Caco-2 (cell line): ENCODE results near the gene WEE2. TPM values are rescaled to one million over a fixed set of nuclear protein-coding genes. Genes with fewer than 3 reads are reported as not detected.

Source experiments
- BruUV-seq: library from RNA; stranded (reverse); fragments of 400-500 nt; replicated peaks from 2 replicates; lab custom pipeline; 2021; lab: Mats Ljungman, UMichigan
- CTCF ChIA-PET: fragments of 300-600 bp; sonication (Branson Sonifier 250); formaldehyde crosslinking; loops from one replicate; lab custom pipeline; 2022; ENCODE audit warnings: antibody characterized with exemption; lab: Charles Lee
- POLR2A ChIA-PET: fragments of 300-600 bp; sonication (Branson Sonifier 250); formaldehyde crosslinking; loops from one replicate; lab custom pipeline; 2022; ENCODE audit warnings: antibody characterized with exemption; lab: Charles Lee
- DNase-seq, 2 experiments: peaks; one replicate each; pipeline versions ENCODE4 v3.0.0 to v3.0.0-alpha.2; 2020 to 2022
- H3K27me3 ChIP-seq: replicated peaks from 2 replicates; pipeline ENCODE4 v1.6.0; 2011; ENCODE audit warnings: low read length; ENCODE audit not compliant: control insufficient read depth, insufficient read depth
- H3K36me3 ChIP-seq: 2 replicates; pipeline ENCODE4 v1.5.1; 2011; ENCODE audit warnings: low read length; ENCODE audit not compliant: control insufficient read depth, insufficient read depth
- H3K4me1 ChIP-seq: fragments of 250-450 bp; sonication (Bioruptor Pico); 2 replicates; pipeline ENCODE4 v1.5.1; 2020; ENCODE audit warnings: mild to moderate bottlenecking
- H3K4me3 ChIP-seq: 2 replicates; pipeline ENCODE4 v1.5.1; 2011; ENCODE audit warnings: low read depth, mild to moderate bottlenecking, control low read depth, low read length
- H3K9me3 ChIP-seq: fragments of 250-450 bp; sonication (Bioruptor Pico); 2 replicates; pipeline ENCODE4 v1.5.1; 2020; ENCODE audit warnings: mild to moderate bottlenecking, moderate library complexity
- H3K27ac Mint-ChIP-seq: one replicate; pipeline ENCODE4 v1.8.0; 2022; ENCODE audit warnings: mixed read lengths; ENCODE audit not compliant: unreplicated experiment
- H3K27me3 Mint-ChIP-seq: one replicate; pipeline ENCODE4 v1.8.0; 2022; ENCODE audit warnings: mixed read lengths; ENCODE audit not compliant: insufficient read depth, unreplicated experiment
- H3K36me3 Mint-ChIP-seq: one replicate; pipeline ENCODE4 v1.8.0; 2022; ENCODE audit warnings: mild to moderate bottlenecking, mixed read lengths; ENCODE audit not compliant: insufficient read depth, unreplicated experiment
- H3K4me1 Mint-ChIP-seq: one replicate; pipeline ENCODE4 v1.8.0; 2022; ENCODE audit warnings: low read depth, mixed read lengths; ENCODE audit not compliant: unreplicated experiment
- H3K4me3 Mint-ChIP-seq: one replicate; pipeline ENCODE4 v1.8.0; 2022; ENCODE audit warnings: mild to moderate bottlenecking, moderate library complexity, mixed read lengths; ENCODE audit not compliant: unreplicated experiment
- H3K9me3 Mint-ChIP-seq: one replicate; pipeline ENCODE4 v1.8.0; 2022; ENCODE audit warnings: mixed read lengths; ENCODE audit not compliant: unreplicated experiment
- CTCF ChIP-seq, 2 experiments: fragments of 200-600 bp in 1 of 2; IDR thresholded peaks; 1 replicate in 1 of 2; 2 replicates in 1 of 2; pipeline versions ENCODE4 v1.5.1 to v1.8.0; 2011 to 2022; ENCODE audit warnings: antibody characterized with exemption in 1 of 2, control low read depth in 1 of 2, inconsistent platforms in 1 of 2, low read depth in 1 of 2, low read length in 1 of 2, mild to moderate bottlenecking in 1 of 2, moderate library complexity in 1 of 2; ENCODE audit not compliant: insufficient read depth in 1 of 2, severe bottlenecking in 1 of 2, unreplicated experiment in 1 of 2
- intact Hi-C: fragments of 100-400 bp; cut with micrococcal nuclease; formaldehyde crosslinking; loops from one replicate; pipeline ENCODE4 v1.10.0; 2022; ENCODE audit not compliant: unreplicated experiment
- total RNA-seq: library from RNA; stranded (reverse); gene quantifications from 2 replicates; pipeline ENCODE4 v1.2.3, GENCODE V29; 2022

The WEE2 gene
- total RNA-seq, 1 experiment from 2014 or later: 1.0 TPM

- Histone ChIP-seq H3K9me3 (no peaks in the 10 kb centered on the region), H3K36me3 (no peaks in the 10 kb centered on the region; the same call in 1 of the 2 replicates), H3K4me3 (no peak overlapping the region), H3K27me3 (no peaks in the 10 kb centered on the region), H3K4me1 (no peaks in the 10 kb centered on the region)
- H3K4me1 Mint-ChIP-seq: peaks cover 4% of the 10 kb centered on the region
- ChIA-PET CTCF (no interaction called here), POLR2A (no interaction called here)
- intact Hi-C loops: no loop called here
- no peak for DNase-seq
- H3K36me3 Mint-ChIP-seq: peaks cover 6% of the 10 kb centered on the region
- H3K4me3 Mint-ChIP-seq: no peak overlapping the region
- H3K9me3 Mint-ChIP-seq: no peaks in the 10 kb centered on the region
- no TSS peak for BruUV-seq
- no peaks in the 10 kb centered on the region for H3K27me3 Mint-ChIP-seq
- no peak overlapping the region for H3K27ac Mint-ChIP-seq
- TF ChIP-seq CTCF (IDR thresholded peaks at IDR 0.05; ENCODE audit: insufficient read depth in 1 of 2, low read depth in 1 of 2, low read length in 1 of 2, severe bottlenecking in 1 of 2, unreplicated experiment in 1 of 2): no peak
These were observed 16.2 kb upstream of the WEE2 start for GRCh38 chr7:141691961-141692360.

- no peaks in the 10 kb centered on the region for H3K4me1 ChIP-seq
These were observed 15.1 kb upstream of the WEE2 start for GRCh38 chr7:141693082-141693481.

GRCh38 chr7:141695803-141696289 lies 12.3 kb upstream of the WEE2 start:
- no peaks in the 10 kb centered on the region for H3K27me3 ChIP-seq
- CTCF ChIA-PET: no interaction called here
- no peak for TF ChIP-seq CTCF (IDR thresholded peaks at IDR 0.05; ENCODE audit: insufficient read depth in 1 of 2, low read depth in 1 of 2, low read length in 1 of 2, severe bottlenecking in 1 of 2, unreplicated experiment in 1 of 2)
- peaks cover 3% of the 10 kb centered on the region; the same call in 1 of the 2 replicates for H3K4me1 ChIP-seq
- H3K9me3 Mint-ChIP-seq: no peaks in the 10 kb centered on the region
- H3K4me3 Mint-ChIP-seq: no peak overlapping the region
- H3K27me3 Mint-ChIP-seq: no peaks in the 10 kb centered on the region
- no peaks in the 10 kb centered on the region; the same call in 1 of the 2 replicates for H3K36me3 ChIP-seq
- DNase-seq: no peak
- no TSS peak for BruUV-seq
- H3K36me3 Mint-ChIP-seq: no peaks in the 10 kb centered on the region
- intact Hi-C loops: no loop called here
- no peaks in the 10 kb centered on the region for H3K9me3 ChIP-seq
- H3K4me3 ChIP-seq: no peak overlapping the region
- POLR2A ChIA-PET: no interaction called here
- no peak overlapping the region for H3K27ac Mint-ChIP-seq
- peaks cover 12% of the 10 kb centered on the region for H3K4me1 Mint-ChIP-seq

More at GRCh38 chr7:141693082-141693481, 15.1 kb upstream of the WEE2 start:
- intact Hi-C loops: no loop called here
- Mint-ChIP-seq H3K4me3 (no peak overlapping the region), H3K27me3 (no peaks in the 10 kb centered on the region), H3K9me3 (no peaks in the 10 kb centered on the region), H3K27ac (no peak overlapping the region), H3K36me3 (peaks cover 6% of the 10 kb centered on the region), H3K4me1 (no peaks in the 10 kb centered on the region)
- Histone ChIP-seq H3K9me3 (no peaks in the 10 kb centered on the region), H3K27me3 (no peaks in the 10 kb centered on the region), H3K36me3 (no peaks in the 10 kb centered on the region; the same call in 1 of the 2 replicates), H3K4me3 (no peak overlapping the region)
- ChIA-PET CTCF (no interaction called here), POLR2A (no interaction called here)
- no peak for DNase-seq
- no TSS peak for BruUV-seq
- no peak for TF ChIP-seq CTCF (IDR thresholded peaks at IDR 0.05; ENCODE audit: insufficient read depth in 1 of 2, low read depth in 1 of 2, low read length in 1 of 2, severe bottlenecking in 1 of 2, unreplicated experiment in 1 of 2)
